GM12878 (cell line): Measurements from ENCODE around the gene DIP2B. TPM values are rescaled to one million over a fixed set of nuclear protein-coding genes. Genes with fewer than 3 reads are reported as not detected.

ENCODE experiments used
- ATAC-seq: fragments of 200-7000 bp; cut with Tn5 transposase; 3 replicates; pipeline ENCODE4 v1.9.1; 2020; ENCODE audit warnings: mild to moderate bottlenecking, moderate library complexity
- BruUV-seq: library from RNA; stranded (reverse); fragments of 400-500 nt; replicated peaks from 2 replicates; lab custom pipeline; 2021; lab: Mats Ljungman, UMichigan
- CTCF ChIA-PET: fragments of 300-600 bp; sonication (Branson Sonifier 250); formaldehyde crosslinking; extraction: SDS; loops from one replicate; lab custom pipeline; 2021; ENCODE audit warnings: inconsistent platforms; lab: Yijun Ruan, JAX
- POLR2A ChIA-PET: fragments of 350-600 bp; formaldehyde crosslinking; extraction: SDS; loops from one replicate; lab custom pipeline; 2021; ENCODE audit warnings: inconsistent platforms; lab: Charles Lee
- RAD21 ChIA-PET: fragments of 300-600 bp; sonication (Branson Sonifier 250); formaldehyde crosslinking; loops from one replicate; lab custom pipeline; 2023; ENCODE audit warnings: antibody characterized with exemption; ENCODE audit not compliant: unreplicated experiment; lab: Charles Lee
- SMC1A ChIA-PET: fragments of 300-600 bp; sonication (Branson Sonifier 250); formaldehyde crosslinking; loops from one replicate; lab custom pipeline; 2023; ENCODE audit not compliant: unreplicated experiment, uncharacterized antibody; lab: Charles Lee
- DNase-seq: peaks from one replicate; pipeline ENCODE4 v3.0.0-alpha.2; 2011; ENCODE audit warnings: low read depth, low spot score
- FAIRE-seq: peaks from 3 replicates; lab custom pipeline; 2011; peaks lifted over from hg19 to GRCh38; lab: Jason Lieb, UNC
- H2AFZ ChIP-seq: 2 replicates; pipeline ENCODE4 v1.6.0; 2011; ENCODE audit warnings: low read depth, low read length, control low read depth; ENCODE audit not compliant: control insufficient read depth
- H3K27ac ChIP-seq: 2 replicates; pipeline ENCODE4 v1.5.1; 2011; ENCODE audit warnings: control low read depth; ENCODE audit not compliant: control insufficient read depth, insufficient read depth
- H3K27me3 ChIP-seq, 2 experiments: replicated peaks in 1 of 2; 2 replicates each; pipeline versions ENCODE4 v1.6.0 to v1.6.1; 2011; ENCODE audit warnings: low read length in 1 of 2; ENCODE audit not compliant: control insufficient read depth in 2 of 2, insufficient read depth in 2 of 2
- H3K36me3 ChIP-seq, 2 experiments: 2 replicates each; pipeline ENCODE4 v1.5.1; 2011; ENCODE audit warnings: low read length in 1 of 2; ENCODE audit not compliant: control insufficient read depth in 2 of 2, insufficient read depth in 2 of 2
- H3K4me1 ChIP-seq: 2 replicates; pipeline ENCODE4 v1.6.1; 2011; ENCODE audit warnings: mild to moderate bottlenecking, low read length, moderate library complexity, mixed read lengths; ENCODE audit not compliant: control insufficient read depth, insufficient read depth
- H3K4me2 ChIP-seq: 2 replicates; pipeline ENCODE4 v1.6.0; 2011; ENCODE audit warnings: control low read depth; ENCODE audit not compliant: control insufficient read depth, insufficient read depth
- H3K4me3 ChIP-seq: fragments of 200-600 bp; sonication (generic); 2 replicates; pipeline ENCODE4 v1.5.1; 2016
- H3K79me2 ChIP-seq: 2 replicates; pipeline ENCODE4 v1.6.0; 2011; ENCODE audit warnings: low read length; ENCODE audit not compliant: control insufficient read depth, insufficient read depth
- H3K9ac ChIP-seq: 2 replicates; pipeline ENCODE4 v1.8.0; 2011; ENCODE audit warnings: low read length, control low read depth, mixed read lengths; ENCODE audit not compliant: control insufficient read depth, insufficient read depth
- H3K9me3 ChIP-seq: replicated peaks from 3 replicates; pipeline ENCODE4 v1.5.1; 2011; ENCODE audit warnings: mild to moderate bottlenecking, low read length; ENCODE audit not compliant: control insufficient read depth, insufficient read depth
- H4K20me1 ChIP-seq: 2 replicates; pipeline ENCODE4 v1.6.0; 2011; ENCODE audit not compliant: control insufficient read depth, insufficient read depth
- MLLT1 ChIP-seq: fragments of 450-650 bp; IDR thresholded peaks from 2 replicates; pipeline ENCODE4 v1.6.1; 2016; ENCODE audit warnings: mild to moderate bottlenecking
- NFYA ChIP-seq: IDR thresholded peaks from 2 replicates; pipeline ENCODE4 v1.6.1; 2011; ENCODE audit warnings: low read depth, mild to moderate bottlenecking, low read length, improper control_type of control experiment, borderline replicate concordance
- PAX8 ChIP-seq: fragments of 450-650 bp; IDR thresholded peaks from 2 replicates; pipeline ENCODE4 v1.6.1; 2017; ENCODE audit warnings: mild to moderate bottlenecking, moderate library complexity
- RFX5 ChIP-seq: IDR thresholded peaks from 2 replicates; pipeline ENCODE4 v1.6.1; 2011; ENCODE audit warnings: low read depth, low read length, improper control_type of control experiment
- ZNF217 ChIP-seq: fragments of 450-650 bp; IDR thresholded peaks from 2 replicates; pipeline ENCODE4 v1.6.1; 2017; ENCODE audit warnings: antibody characterized with exemption, mild to moderate bottlenecking
- ZNF274 ChIP-seq: IDR thresholded peaks from one replicate; pipeline ENCODE4 v1.8.0; 2011; ENCODE audit not compliant: insufficient read length, insufficient read depth
- WGBS: methylation state at CpG from one replicate; pipeline ENCODE4 v1.1.6; 2016; ENCODE audit warnings: low lambda C conversion rate; ENCODE audit not compliant: insufficient replicate concordance, insufficient coverage; ENCODE audit errors: missing lambda C conversion rate; 5-methylcytosine and 5-hydroxymethylcytosine counted together
- in situ Hi-C: fragments of 300-500 bp; cut with MboI; formaldehyde crosslinking; loops from 9 replicates; pipeline ENCODE4 v1.14.3; 2018; ENCODE audit warnings: mixed read lengths
- intact Hi-C: fragments of 100-400 bp; cut with micrococcal nuclease; formaldehyde crosslinking; loops from one replicate; pipeline ENCODE4 v1.14.2; 2022; ENCODE audit not compliant: unreplicated experiment
- polyA plus RNA-seq, 11 experiments: library from polyadenylated mRNA; depleted of rRNA in 4 of 11; unstranded in 6 of 11; stranded (reverse) in 5 of 11; fragments of >200 nt; fragmentation: Nextera tagmentation in 4 of 11; fragmentation: Illumina TruSeq in 1 of 11; extraction: Ambion mirVana in 4 of 11; extraction: Trizol in 1 of 11; gene quantifications; 1 replicate in 1 of 11; 2 replicates in 10 of 11; pipeline versions ENCODE4 v1.2.1 to v1.2.3, GENCODE V29; 2011 to 2016; ENCODE audit warnings: inconsistent platforms in 2 of 11, missing spikeins in 2 of 11, low read depth in 1 of 11
- total RNA-seq, 4 experiments: library from RNA; depleted of rRNA in 3 of 4; stranded (reverse); fragments of >200 nt in 3 of 4; fragmentation: Illumina TruSeq in 1 of 4; extraction: Trizol in 1 of 4; gene quantifications; 2 replicates each; pipeline versions ENCODE4 v1.2.1 to v1.2.3, GENCODE V29; 2013 to 2021

DIP2B gene
- total and polyA plus RNA-seq, 10 of the 15 experiments (the other 5 are each of a cell fraction or from before 2014, with no cell fraction given) = 4.5 to 30.0 (median 18.6) TPM

GRCh38 chr12:50772470-50772869 lies 267.7 kb downstream of the DIP2B start:
- no TSS peak for BruUV-seq
- CTCF ChIA-PET = no interaction called here
- no peak overlapping the region for H3K27ac ChIP-seq
- no peaks in the 10 kb centered on the region; a peak in 3 of 4 replicates for H3K36me3 ChIP-seq
- H3K4me2 ChIP-seq = no peak overlapping the region
- H4K20me1 ChIP-seq = no peaks in the 10 kb centered on the region
- in situ Hi-C loops = no loop called here
- no peak overlapping the region for H2AFZ ChIP-seq
- H3K9ac ChIP-seq = no peak overlapping the region
- H3K9me3 ChIP-seq = no peaks in the 10 kb centered on the region; the same call in 2 of the 3 replicates
- no peaks in the 10 kb centered on the region for H3K27me3 ChIP-seq
- H3K4me1 ChIP-seq = no peaks in the 10 kb centered on the region
- TF ChIP-seq RFX5 = no peak
- TF ChIP-seq NFYA = no peak
- TF ChIP-seq, all 136 proteins: peak for 0
- intact Hi-C loops = no loop called here
- FAIRE-seq (no peak), ATAC-seq (no peak), DNase-seq (no peak)
- Histone ChIP-seq H3K4me3 (no peak overlapping the region), H3K79me2 (peaks cover 23% of the 10 kb centered on the region)
- ChIA-PET POLR2A (no interaction called here), SMC1A (no interaction called here), RAD21 (no interaction called here)
- WGBS = 94% methylated on average over 5 of the region's 5 CpGs

GRCh38 chr12:50772877-50773276 lies 268.1 kb downstream of the DIP2B start:
- Histone ChIP-seq H3K27me3 (no peaks in the 10 kb centered on the region), H3K36me3 (no peaks in the 10 kb centered on the region; a peak in 3 of 4 replicates), H3K4me3 (no peak overlapping the region), H3K4me1 (no peaks in the 10 kb centered on the region), H2AFZ (no peak overlapping the region), H3K9me3 (no peaks in the 10 kb centered on the region; the same call in 2 of the 3 replicates), H3K9ac (no peak overlapping the region), H3K79me2 (peaks cover 19% of the 10 kb centered on the region), H4K20me1 (no peaks in the 10 kb centered on the region), H3K4me2 (no peak overlapping the region)
- no TSS peak for BruUV-seq
- ChIA-PET RAD21 (no interaction called here), SMC1A (interaction anchor here (1.6 kb wide), 1 partner anchor 8 kb away, joined by 7 read pairs; no protein-coding TSS in a partner anchor), CTCF (interaction anchor here (1.3 kb wide), 1 partner anchor 568 kb away, joined by 4 read pairs; no protein-coding TSS in a partner anchor)
- FAIRE-seq (no peak), ATAC-seq (no peak)
- WGBS = 92% methylated on average over 2 of the region's 2 CpGs
- 0 out of 2 replicates have a peak, but pooled peaks have one; percentile 42 for TF ChIP-seq ZNF217
- no peak for TF ChIP-seq MLLT1
- no peak for TF ChIP-seq PAX8
- TF ChIP-seq ZNF274 = no peak
- TF ChIP-seq, all 136 proteins: peak for 1
- no peak overlapping the region for H3K27ac ChIP-seq
- in situ Hi-C loops = no loop called here
- DNase-seq = no peak
- POLR2A ChIA-PET = no interaction called here
- intact Hi-C loops = no loop called here
